Upper lobe of left lung (tissue), 6 donors: ENCODE results near the gene B4GALT4. TPM values are rescaled to one million over a fixed set of nuclear protein-coding genes. Genes with fewer than 3 reads are reported as not detected.
A peak's percentile ranks its signal among the peaks of the same experiment; 100 is the strongest.

Source experiments
- ATAC-seq, 2 donors: fragments of 200-7000 bp; cut with Tn5 transposase; one replicate each; pipeline ENCODE4 v1.9.1; 2022; ENCODE audit warnings: mild to moderate bottlenecking in 2 of 2, moderate library complexity in 2 of 2; ENCODE audit not compliant: low FRiP score in 2 of 2
- DNase-seq, 2 donors: peaks; one replicate each; pipeline ENCODE4 v3.0.0-alpha.2; 2019 to 2020
- H3K27ac ChIP-seq, 4 donors: fragments of 200-600 bp; sonication (generic); one replicate each; pipeline ENCODE4 v1.5.1; 2016 to 2019
- H3K27me3 ChIP-seq, 4 donors: fragments of 200-600 bp; sonication (generic); one replicate each; pipeline ENCODE4 v1.5.1; 2017 to 2019
- H3K36me3 ChIP-seq, 4 donors: fragments of 200-600 bp; sonication (generic); one replicate each; pipeline ENCODE4 v1.5.1; 2016 to 2019
- H3K4me1 ChIP-seq, 4 donors: fragments of 200-600 bp; sonication (generic); one replicate each; pipeline ENCODE4 v1.5.1; 2018 to 2019
- H3K4me3 ChIP-seq, 4 donors: fragments of 200-600 bp; sonication (generic); one replicate each; pipeline ENCODE4 v1.5.1; 2017 to 2019; ENCODE audit warnings: mild to moderate bottlenecking in 2 of 4, moderate library complexity in 1 of 4
- H3K9me3 ChIP-seq, 4 donors: fragments of 200-600 bp; sonication (generic); one replicate each; pipeline ENCODE4 v1.5.1; 2018 to 2019
- CTCF ChIP-seq, 6 experiments: fragments of 450-650 bp in 4 of 6; fragments of 200-600 bp in 2 of 6; sonication (generic) in 2 of 6; IDR thresholded peaks; one replicate each; pipeline ENCODE4 v1.5.1; 2016 to 2019; ENCODE audit warnings: antibody characterized with exemption in 6 of 6
- EP300 ChIP-seq, 4 donors: sonication (generic); formaldehyde crosslinking; IDR thresholded peaks; one replicate each; pipeline ENCODE4 v1.5.1; 2017; ENCODE audit warnings: antibody characterized with exemption in 4 of 4, control low read depth in 2 of 4
- POLR2A ChIP-seq, 4 donors: fragments of 450-650 bp; IDR thresholded peaks; one replicate each; pipeline ENCODE4 v1.5.1; 2016 to 2017; ENCODE audit warnings: antibody characterized with exemption in 4 of 4, mild to moderate bottlenecking in 2 of 4
- POLR2AphosphoS5 ChIP-seq, 2 donors: sonication (generic); formaldehyde crosslinking; IDR thresholded peaks; one replicate each; pipeline ENCODE4 v1.5.1; 2017; ENCODE audit warnings: antibody characterized with exemption in 2 of 2
- WGBS, 2 donors: methylation state at CpG; one replicate each; pipeline ENCODE4 v1.1.5; 2017 to 2018; 5-methylcytosine and 5-hydroxymethylcytosine counted together
- total RNA-seq, 6 donors: library from RNA; depleted of rRNA in 4 of 6; stranded (reverse); fragments of >200 nt in 4 of 6; gene quantifications; one replicate each; pipeline versions ENCODE4 v1.1.0 to v1.2.1, GENCODE V29; 2016 to 2021
- donor health status: DM: no; HTN: no; CAD: no; lungs with moderate emphysema.
- donor health status: DM: no; HTN: yes; CAD: no; lungs with severe emphysema.

Gene B4GALT4
- total RNA-seq, 6 donors from 2014 or later: 7.3 to 24.3 (median 16.6) TPM

GRCh38 chr3:119238363-119238762 is 2.3 kb downstream of the B4GALT4 start:
- H3K4me1 ChIP-seq: peaks cover 15 to 31% (median 20%) of the 10 kb centered on the region in 4 donors
- no peak overlapping the region for H3K27ac ChIP-seq
- ATAC-seq: no peak
- WGBS, 2 donors: 66 to 68% methylated on average over 4 of the region's 4 CpGs
- H3K4me3 ChIP-seq: no peak overlapping the region
- no peak for DNase-seq
- no peak for TF ChIP-seq POLR2AphosphoS5 (IDR thresholded peaks at IDR 0.05)
- TF ChIP-seq EP300 (IDR thresholded peaks at IDR 0.05): no peak
- TF ChIP-seq POLR2A (IDR thresholded peaks at IDR 0.05): no peak
- TF ChIP-seq CTCF (IDR thresholded peaks at IDR 0.05): no peak
- H3K36me3 ChIP-seq: peaks cover 0 to 23% (median 3%) of the 10 kb centered on the region in 4 donors
- no peaks in the 10 kb centered on the region for H3K27me3 ChIP-seq
- H3K9me3 ChIP-seq: no peaks in the 10 kb centered on the region

GRCh38 chr3:119237299-119237698 is 3.4 kb downstream of the B4GALT4 start:
- Histone ChIP-seq H3K27ac (peak overlapping the region in 2 of 4 donors; percentile 13 to 32), H3K36me3 (peaks cover 3 to 33% (median 6%) of the 10 kb centered on the region in 4 donors), H3K9me3 (no peaks in the 10 kb centered on the region), H3K4me3 (no peak overlapping the region), H3K27me3 (no peaks in the 10 kb centered on the region), H3K4me1 (peaks cover 15 to 31% (median 20%) of the 10 kb centered on the region in 4 donors)
- no peak for ATAC-seq
- TF ChIP-seq CTCF (IDR thresholded peaks at IDR 0.05): no peak
- no peak for TF ChIP-seq POLR2AphosphoS5 (IDR thresholded peaks at IDR 0.05)
- no peak for TF ChIP-seq POLR2A (IDR thresholded peaks at IDR 0.05)
- no peak for TF ChIP-seq EP300 (IDR thresholded peaks at IDR 0.05)
- DNase-seq: no peak

- Histone ChIP-seq H3K27me3 (no peaks in the 10 kb centered on the region), H3K9me3 (no peaks in the 10 kb centered on the region), H3K36me3 (peaks cover 3 to 37% (median 6%) of the 10 kb centered on the region in 4 donors), H3K27ac (peak overlapping the region in 2 of 4 donors; percentile 13 to 32), H3K4me3 (no peak overlapping the region), H3K4me1 (peaks cover 15 to 31% (median 20%) of the 10 kb centered on the region in 4 donors)
- TF ChIP-seq POLR2A (IDR thresholded peaks at IDR 0.05) (no peak), CTCF (IDR thresholded peaks at IDR 0.05) (no peak), EP300 (IDR thresholded peaks at IDR 0.05) (no peak), POLR2AphosphoS5 (IDR thresholded peaks at IDR 0.05) (no peak)
- WGBS, 2 donors: 67 to 85% methylated on average over 6 to 7 of the region's 7 CpGs
- ATAC-seq (no peak), DNase-seq (peak in 1 of 2 donors; percentile 69)
Observed at GRCh38 chr3:119236756-119237155, 3.9 kb downstream of the B4GALT4 start.

GRCh38 chr3:119235151-119235550 is 5.5 kb downstream of the B4GALT4 start:
- DNase-seq (no peak), ATAC-seq (peak in 1 of 2 donors; percentile 34)
- WGBS, 2 donors: 53 to 83% methylated on average over 1 of the region's 1 CpG
- no peaks in the 10 kb centered on the region for H3K27me3 ChIP-seq
- H3K9me3 ChIP-seq: no peaks in the 10 kb centered on the region
- peaks cover 7 to 25% (median 17%) of the 10 kb centered on the region in 4 donors for H3K4me1 ChIP-seq
- no peak overlapping the region for H3K27ac ChIP-seq
- H3K36me3 ChIP-seq: peaks cover 4 to 47% (median 9%) of the 10 kb centered on the region in 4 donors
- no peak overlapping the region for H3K4me3 ChIP-seq
- TF ChIP-seq POLR2A (IDR thresholded peaks at IDR 0.05) (no peak), POLR2AphosphoS5 (IDR thresholded peaks at IDR 0.05) (no peak), CTCF (IDR thresholded peaks at IDR 0.05) (no peak), EP300 (IDR thresholded peaks at IDR 0.05) (no peak)

GRCh38 chr3:119234610-119235009 is 6.1 kb downstream of the B4GALT4 start:
- Histone ChIP-seq H3K4me3 (no peak overlapping the region), H3K36me3 (peaks cover 4 to 53% (median 12%) of the 10 kb centered on the region in 4 donors), H3K4me1 (peaks cover 3 to 21% (median 14%) of the 10 kb centered on the region in 4 donors), H3K27me3 (no peaks in the 10 kb centered on the region), H3K9me3 (no peaks in the 10 kb centered on the region), H3K27ac (no peak overlapping the region)
- DNase-seq: no peak
- ATAC-seq: no peak
- TF ChIP-seq POLR2A (IDR thresholded peaks at IDR 0.05): no peak
- TF ChIP-seq POLR2AphosphoS5 (IDR thresholded peaks at IDR 0.05): no peak
- TF ChIP-seq EP300 (IDR thresholded peaks at IDR 0.05): no peak
- no peak for TF ChIP-seq CTCF (IDR thresholded peaks at IDR 0.05)
- 63 to 81% methylated on average over 1 of the region's 1 CpG for WGBS, 2 donors
